C4-2B (cell line): ENCODE measurements around the gene TMEM38A.

Source experiments
- CTCF ChIP-seq: fragments of 450-650 bp; conservative IDR thresholded peaks from 2 replicates; pipeline ENCODE4 v1.5.1; 2017; ENCODE audit warnings: mild to moderate bottlenecking
- ZFX ChIP-seq: fragments of 450-650 bp; IDR thresholded peaks from 2 replicates; pipeline ENCODE4 v1.6.1; 2017

DNA sequence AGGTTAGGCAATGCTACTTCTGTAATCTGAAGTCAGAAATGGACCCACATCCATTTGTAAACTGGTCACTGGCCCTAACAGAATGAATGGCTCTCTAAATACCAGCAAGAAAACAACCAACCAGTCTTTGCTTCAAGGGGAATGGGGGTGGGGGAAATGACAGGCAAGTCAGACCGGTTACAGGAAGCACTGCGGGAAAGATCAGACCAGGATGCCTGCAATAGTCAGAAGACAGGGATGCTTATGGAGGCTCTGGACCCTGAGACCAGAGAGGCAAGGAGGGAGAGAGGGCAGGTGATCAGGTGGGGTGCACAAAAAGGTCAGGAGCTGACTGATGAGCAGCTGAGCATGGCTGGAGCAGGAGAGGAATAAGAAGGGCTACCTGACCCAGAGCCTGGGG is 46.0 kb upstream of the TMEM38A start:
- TF ChIP-seq CTCF = no peak
- TF ChIP-seq ZFX = no peak
